Effector CD4-positive, alpha-beta T cell (primary cell): ENCODE data around the gene RAI14.
"Not testable (repeated sequence)": the region's sequence is repeated elsewhere in the genome, so short reads cannot be mapped to it uniquely, and the experiment has no call there.

Experiments used
- DNase-seq: peaks from one replicate; pipeline ENCODE4 v3.0.0-alpha.2; 2020

RAI14 gene

GRCh38 chr5:34830827-34831226 is 174.7 kb downstream of the RAI14 start:
- DNase-seq, result not testable (repeated sequence)

GRCh38 chr5:34831303-34831702 is 175.2 kb downstream of the RAI14 start:
- DNase-seq, result no peak

- DNase-seq, result no peak
These were observed 176.4 kb downstream of the RAI14 start for GRCh38 chr5:34832568-34832967.

GRCh38 chr5:34833090-34833489 is 177.0 kb downstream of the RAI14 start:
- DNase-seq, result no peak

- DNase-seq, result no peak
These were observed 178.1 kb downstream of the RAI14 start for GRCh38 chr5:34833976-34834793.

GRCh38 chr5:34834794-34835089 is 178.6 kb downstream of the RAI14 start:
- DNase-seq, result no peak

GRCh38 chr5:34835664-34836063 is 179.5 kb downstream of the RAI14 start:
- DNase-seq, result no peak

- DNase-seq, result peak; percentile 90
These were observed 182.9 kb downstream of the RAI14 start, which contains the start of gene TTC23L for GRCh38 chr5:34838785-34839714. TTC23L (plus strand) TSS chr5:34839164; CDS start chr5:34840672, 1,508 bp downstream.

GRCh38 chr5:34841816-34842215 is 185.7 kb downstream of the RAI14 start:
- DNase-seq, result no peak

GRCh38 chr5:34842554-34842953 is 186.4 kb downstream of the RAI14 start:
- no peak for DNase-seq

GRCh38 chr5:34843497-34843896 is 187.4 kb downstream of the RAI14 start:
- no peak for DNase-seq

- no peak for DNase-seq
These were observed 188.0 kb downstream of the RAI14 start for GRCh38 chr5:34844106-34844505.

GRCh38 chr5:34844999-34845398 is 188.9 kb downstream of the RAI14 start:
- DNase-seq, result no peak

- DNase-seq, result no peak
These were observed 190.9 kb downstream of the RAI14 start for GRCh38 chr5:34847056-34847455.

GRCh38 chr5:34847552-34847951 is 191.4 kb downstream of the RAI14 start:
- DNase-seq, result no peak

GRCh38 chr5:34848230-34848629 is 192.1 kb downstream of the RAI14 start:
- DNase-seq, result no peak

GRCh38 chr5:34849253-34849652 is 193.1 kb downstream of the RAI14 start:
- DNase-seq, result no peak

- DNase-seq, result no peak
These were observed 198.5 kb downstream of the RAI14 start for GRCh38 chr5:34854459-34855174.

- no peak for DNase-seq
These were observed 201.0 kb downstream of the RAI14 start for GRCh38 chr5:34857161-34857560.

- no peak for DNase-seq
These were observed 201.8 kb downstream of the RAI14 start for GRCh38 chr5:34857894-34858293.

GRCh38 chr5:34858790-34859189 is 202.7 kb downstream of the RAI14 start:
- no peak for DNase-seq

GRCh38 chr5:34859253-34859652 is 203.1 kb downstream of the RAI14 start:
- DNase-seq, result no peak

GRCh38 chr5:34863946-34864345 is 207.8 kb downstream of the RAI14 start:
- DNase-seq, result no peak
